ENCODE measurements around the gene DBNDD2. TPM values are rescaled to one million over a fixed set of nuclear protein-coding genes. Genes with fewer than 3 reads are reported as not detected.

The DBNDD2 gene, protein sequence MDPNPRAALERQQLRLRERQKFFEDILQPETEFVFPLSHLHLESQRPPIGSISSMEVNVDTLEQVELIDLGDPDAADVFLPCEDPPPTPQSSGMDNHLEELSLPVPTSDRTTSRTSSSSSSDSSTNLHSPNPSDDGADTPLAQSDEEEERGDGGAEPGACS
- total RNA-seq = 1 to 10 TPM; 2.3 to 5.3 (median 3.3) TPM
- long read RNA-seq = 0 reads

DNA sequence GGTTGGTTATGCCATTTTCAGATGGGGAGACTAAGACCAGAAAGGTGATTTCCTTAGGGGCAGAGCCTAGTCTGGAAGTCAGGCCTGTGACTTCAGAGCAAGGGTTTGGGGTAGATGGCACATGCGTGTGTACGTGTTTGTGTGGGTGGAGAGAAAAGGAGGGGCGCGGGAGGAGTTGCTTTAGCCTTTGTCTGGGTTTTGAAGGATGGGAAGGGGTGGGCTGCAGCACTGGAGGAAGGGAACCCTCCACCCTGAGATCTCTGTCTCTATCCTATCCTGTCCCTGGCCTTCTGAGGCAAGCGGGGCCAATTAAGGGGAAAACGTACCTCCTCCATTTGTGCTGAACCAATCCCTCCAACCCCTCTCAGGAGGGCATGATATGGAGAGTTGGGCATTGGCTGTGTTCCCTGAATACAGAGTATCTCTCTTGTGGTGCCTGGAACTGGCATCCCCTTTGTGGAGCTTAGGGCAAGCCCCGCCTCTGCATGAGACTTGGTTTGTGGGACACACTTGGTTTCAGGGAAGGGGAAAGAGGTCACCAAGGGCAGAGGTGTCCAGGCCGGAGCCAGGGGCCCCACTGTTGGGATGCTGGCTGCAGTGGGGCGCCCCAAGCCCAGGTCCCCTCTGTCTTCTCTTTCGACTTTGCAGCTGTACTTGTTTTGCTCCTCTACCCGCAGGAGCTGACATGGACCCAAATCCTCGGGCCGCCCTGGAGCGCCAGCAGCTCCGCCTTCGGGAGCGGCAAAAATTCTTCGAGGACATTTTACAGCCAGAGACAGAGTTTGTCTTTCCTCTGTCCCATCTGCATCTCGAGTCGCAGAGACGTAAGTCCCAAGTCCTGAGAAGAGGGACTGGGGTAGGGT, at the start of gene DBNDD2:
Gene DBNDD2 (plus strand): TSS at position 507 of the 863 bp plus-strand sequence. CDS start 179 bp downstream, at position 686.
- intact Hi-C loops (cut with DNase I) = no loop called here
- H3K9me3 ChIP-seq = no peaks in the 10 kb centered on the region
- no peak for TF ChIP-seq POLR2A (IDR thresholded peaks at IDR 0.05)
- TF ChIP-seq, protein P1, sequence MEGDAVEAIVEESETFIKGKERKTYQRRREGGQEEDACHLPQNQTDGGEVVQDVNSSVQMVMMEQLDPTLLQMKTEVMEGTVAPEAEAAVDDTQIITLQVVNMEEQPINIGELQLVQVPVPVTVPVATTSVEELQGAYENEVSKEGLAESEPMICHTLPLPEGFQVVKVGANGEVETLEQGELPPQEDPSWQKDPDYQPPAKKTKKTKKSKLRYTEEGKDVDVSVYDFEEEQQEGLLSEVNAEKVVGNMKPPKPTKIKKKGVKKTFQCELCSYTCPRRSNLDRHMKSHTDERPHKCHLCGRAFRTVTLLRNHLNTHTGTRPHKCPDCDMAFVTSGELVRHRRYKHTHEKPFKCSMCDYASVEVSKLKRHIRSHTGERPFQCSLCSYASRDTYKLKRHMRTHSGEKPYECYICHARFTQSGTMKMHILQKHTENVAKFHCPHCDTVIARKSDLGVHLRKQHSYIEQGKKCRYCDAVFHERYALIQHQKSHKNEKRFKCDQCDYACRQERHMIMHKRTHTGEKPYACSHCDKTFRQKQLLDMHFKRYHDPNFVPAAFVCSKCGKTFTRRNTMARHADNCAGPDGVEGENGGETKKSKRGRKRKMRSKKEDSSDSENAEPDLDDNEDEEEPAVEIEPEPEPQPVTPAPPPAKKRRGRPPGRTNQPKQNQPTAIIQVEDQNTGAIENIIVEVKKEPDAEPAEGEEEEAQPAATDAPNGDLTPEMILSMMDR (IDR thresholded peaks at IDR 0.05) = no peak
- peaks cover 0 to 3% (median 0%) of the 10 kb centered on the region in 4 donors for H3K36me3 ChIP-seq
- peaks cover 0 to 9% (median 0%) of the 10 kb centered on the region in 4 donors for H3K4me1 ChIP-seq
- ATAC-seq (no peak), DNase-seq (no peak)
- H3K4me3 ChIP-seq = peak within 1 kb of the TSS; percentile 65 to 73 (median 66)
- no peaks in the 10 kb centered on the region for H3K27me3 ChIP-seq
- peak within 1 kb of the TSS; percentile 28 to 40 (median 30) for H3K27ac ChIP-seq
- 90% methylated on average over 4 of the region's 21 CpGs for WGBS (ENCODE audit: insufficient coverage, low coverage, low lambda C conversion rate, missing lambda C conversion rate)

DNA sequence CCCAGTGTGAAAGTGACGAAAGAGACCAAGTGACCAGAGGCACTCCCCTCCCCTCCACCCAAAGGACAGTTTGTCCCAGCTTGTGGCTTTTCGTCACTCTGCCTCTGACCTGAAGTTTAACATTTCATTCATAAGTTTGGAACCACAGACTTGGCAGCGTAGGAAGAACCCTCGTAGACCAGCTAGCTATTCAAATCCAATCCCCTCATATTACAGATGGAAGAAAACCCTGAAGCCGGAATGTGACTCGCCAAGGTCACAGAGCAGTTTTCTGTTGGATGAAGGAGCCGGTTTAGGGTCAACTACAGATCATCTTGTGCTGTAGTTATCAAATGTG, 49.1 kb upstream of the DBNDD2 start:
- intact Hi-C loops (cut with DNase I) = no loop called here
- TF ChIP-seq, protein P1 (IDR thresholded peaks at IDR 0.05) = no peak
- peak; percentile 9 for TF ChIP-seq POLR2A (IDR thresholded peaks at IDR 0.05)

DNA sequence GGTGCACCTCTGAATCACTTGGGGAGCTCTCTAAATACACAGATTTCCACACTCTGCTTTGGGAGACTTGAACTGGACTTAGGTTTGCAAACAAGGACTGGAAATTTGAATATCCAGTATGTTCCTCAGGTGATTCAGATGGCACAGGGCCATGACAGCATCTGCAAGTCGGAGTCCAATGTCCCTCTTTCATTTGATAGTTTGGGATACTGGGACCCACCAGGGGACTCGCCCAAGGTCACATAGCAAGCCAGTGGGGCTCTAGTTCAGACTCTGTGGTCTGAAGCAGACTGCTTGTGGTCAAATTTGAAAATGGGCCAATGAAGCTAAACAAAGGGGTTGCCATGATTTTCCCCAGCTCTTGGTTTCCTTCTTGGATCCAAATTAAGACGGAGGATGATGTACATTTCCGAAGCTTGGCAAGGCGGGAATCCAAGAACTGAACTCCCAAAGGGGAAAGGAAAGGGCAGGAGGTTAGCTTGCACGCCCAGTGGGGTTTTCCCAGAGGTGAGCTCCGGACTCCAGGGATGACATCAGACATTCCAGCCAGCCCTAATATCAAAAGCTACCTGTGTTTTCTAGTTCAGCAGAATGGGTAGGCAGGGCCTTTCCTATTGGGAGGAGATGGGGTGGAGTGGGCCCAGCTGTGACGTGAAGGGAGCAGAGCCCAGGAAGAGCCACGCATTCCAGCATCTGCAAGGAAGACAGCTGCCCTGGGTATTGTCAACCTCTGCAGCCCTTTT, 48.5 kb upstream of the DBNDD2 start:
- peaks cover 0 to 61% (median 23%) of the 10 kb centered on the region in 4 donors for H3K4me1 ChIP-seq
- peak; percentile 80 to 88 (median 86) for DNase-seq
- intact Hi-C loops (cut with DNase I) = no loop called here
- H3K9me3 ChIP-seq = no peaks in the 10 kb centered on the region
- no peaks in the 10 kb centered on the region for H3K36me3 ChIP-seq
- ATAC-seq = peak; percentile 34 to 57 (median 48)
- H3K4me3 ChIP-seq = peak overlapping the region in 1 of 3 donors; percentile 13
- peak overlapping the region; percentile 93 to 99 (median 99) for H3K27ac ChIP-seq
- 14% methylated on average over 7 of the region's 9 CpGs for WGBS (ENCODE audit: insufficient coverage, low coverage, low lambda C conversion rate, missing lambda C conversion rate)
- TF ChIP-seq, protein P1 (IDR thresholded peaks at IDR 0.05) = no peak
- peak; percentile 78 for TF ChIP-seq POLR2A (IDR thresholded peaks at IDR 0.05)
- H3K27me3 ChIP-seq = no peaks in the 10 kb centered on the region

More for the DNA sequence above, 49.1 kb upstream of the DBNDD2 start:
- 21% methylated on average over 6 of the region's 7 CpGs for WGBS (ENCODE audit: insufficient coverage, low coverage, low lambda C conversion rate, missing lambda C conversion rate)
- Histone ChIP-seq H3K9me3 (no peaks in the 10 kb centered on the region), H3K27me3 (no peaks in the 10 kb centered on the region), H3K4me1 (peaks cover 0 to 59% (median 22%) of the 10 kb centered on the region in 4 donors), H3K4me3 (peak overlapping the region in 1 of 3 donors; percentile 13), H3K36me3 (no peaks in the 10 kb centered on the region), H3K27ac (peak overlapping the region; percentile 93 to 99 (median 99))
- DNase-seq (peak; percentile 45 to 90 (median 81)), ATAC-seq (peak in 2 of 4 donors; percentile 11 to 54)

DNA sequence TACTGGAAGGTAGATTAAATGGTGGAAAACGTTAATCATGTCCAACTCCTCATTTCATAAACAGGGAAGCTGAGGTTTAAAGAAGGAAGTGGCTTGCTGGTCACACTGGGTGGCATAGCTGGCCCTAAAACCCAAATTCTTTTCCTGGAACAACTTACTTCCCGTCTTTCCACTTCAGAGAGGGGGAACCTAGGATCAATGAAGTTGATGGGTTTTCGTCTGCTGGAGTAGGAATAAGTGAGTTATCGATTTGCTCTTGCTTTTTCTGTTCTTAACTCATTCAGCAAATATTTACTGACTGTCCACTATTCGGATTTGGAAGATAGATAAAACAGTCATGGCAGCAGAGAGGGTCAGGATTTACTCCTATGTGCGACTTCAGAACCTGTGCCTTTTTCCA, 46.3 kb upstream of the DBNDD2 start:
- intact Hi-C loops (cut with DNase I) = no loop called here
- Histone ChIP-seq H3K27me3 (no peaks in the 10 kb centered on the region), H3K9me3 (no peaks in the 10 kb centered on the region), H3K4me1 (peaks cover 0 to 61% (median 22%) of the 10 kb centered on the region in 4 donors), H3K36me3 (peaks cover 0 to 17% (median 4%) of the 10 kb centered on the region in 4 donors), H3K27ac (peak overlapping the region; percentile 93 to 99 (median 99)), H3K4me3 (peak overlapping the region in 2 of 3 donors; percentile 69 to 83)
- TF ChIP-seq POLR2A (IDR thresholded peaks at IDR 0.05) = peak; percentile 36
- TF ChIP-seq, protein P1 (IDR thresholded peaks at IDR 0.05) = no peak
- 36% methylated on average over 6 of the region's 6 CpGs for WGBS (ENCODE audit: insufficient coverage, low coverage, low lambda C conversion rate, missing lambda C conversion rate)
- ATAC-seq (peak in 1 of 4 donors; percentile 2), DNase-seq (peak in 1 of 3 donors; percentile 22)
